Heart left ventricle (tissue), 13 donors: ENCODE measurements around the gene EIF2AK3.

Experiments
- CTCF ChIP-seq, 12 donors: fragments of 200-600 bp; sonication (generic) in 4 of 12; IDR thresholded peaks; one replicate each; pipeline versions ENCODE4 v1.5.0 to v1.8.0; 2018 to 2022; ENCODE audit warnings: antibody characterized with exemption in 12 of 12, mild to moderate bottlenecking in 5 of 12
- POLR2A ChIP-seq, 2 donors: fragments of 450-650 bp; IDR thresholded peaks; one replicate each; pipeline ENCODE4 v1.6.1; 2017; ENCODE audit warnings: antibody characterized with exemption in 2 of 2, mild to moderate bottlenecking in 2 of 2, moderate library complexity in 2 of 2
- donor health status: ischemic (EF 13 %, LVEDD 7.1; RV severe dilation, severe dysfunction).
- donor health status: DM: no; HTN: yes; CAD: no.
- donor health status: DM: no; HTN: no; CAD: no.
- donor health status: ischemic (EF 25% LVEDD 6.9; RV normal size, moderate dysfunction).
- donor health status: ischemic (EF 25% LVEDD 5.7; RV mildly dilated, moderate dysfunction).
- donor health status: ischemic (EF 35%, LVEDD 5.7; RV mildly dilated, moderate dysfunction).
- donor health status: nonischemic (EF 11% LVEDD 7.7; RV severe dilation, severe dysfunction).
- donor health status: DM: yes; HTN: yes; CAD: no.
- donor health status: PGD.
- donor health status: ischemic (EF 29% LVEDD 5.4; RV normal size, mild dysfunction).
- donor health status: nonischemic (EF 23%, LVEDD 6.1; RV moderate dilation, normal function).

GRCh38 chr2:88556026-88556425, 71.2 kb downstream of the EIF2AK3 start:
- TF ChIP-seq POLR2A (IDR thresholded peaks at IDR 0.05) (no peak), CTCF (IDR thresholded peaks at IDR 0.05) (no peak)
